DMS79 (cell line): ENCODE data around the gene CCDC97.

Experiments used
- DNase-seq: peaks from one replicate; lab custom pipeline; 2025; lab: John Stamatoyannopoulos, UW

The CCDC97 gene

GRCh38 chr19:41298348-41298964 is 11.5 kb upstream of the CCDC97 start:
- DNase-seq: peak; percentile 22

DNA sequence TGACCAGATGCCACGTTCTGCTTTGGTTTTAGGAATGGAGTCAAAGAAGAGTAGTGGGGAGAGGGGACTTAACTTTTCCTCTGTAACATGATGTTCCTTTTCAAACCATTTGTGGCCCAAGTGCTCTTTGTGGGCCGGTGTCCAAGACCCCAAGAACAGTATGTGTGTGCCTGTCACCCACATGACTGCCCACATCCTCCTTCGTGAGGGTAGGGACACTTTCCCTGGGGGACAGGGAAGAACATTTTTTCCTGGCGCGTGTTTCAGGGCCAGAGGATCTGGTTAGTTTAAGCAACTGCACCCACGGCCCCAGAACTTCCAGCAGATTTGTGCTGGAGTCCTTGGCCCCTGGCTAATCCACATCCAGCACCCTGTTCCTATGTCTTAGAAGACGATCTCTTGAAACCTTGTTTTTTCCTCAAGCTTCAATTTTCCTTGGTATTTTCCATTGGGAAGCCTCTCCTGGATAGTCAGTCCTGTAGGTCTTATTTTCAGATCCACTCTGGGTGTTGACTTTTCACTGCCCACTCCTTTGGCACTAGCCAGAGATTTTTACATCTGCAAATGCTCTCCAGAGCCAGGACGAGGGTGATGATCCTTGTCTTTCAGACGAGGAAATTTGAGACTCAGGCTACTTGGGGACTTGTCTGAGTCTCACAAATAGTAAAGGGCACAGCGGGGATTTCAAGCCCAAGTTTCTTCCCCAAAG is 10.8 kb upstream of the CCDC97 start:
- no peak for DNase-seq

DNA sequence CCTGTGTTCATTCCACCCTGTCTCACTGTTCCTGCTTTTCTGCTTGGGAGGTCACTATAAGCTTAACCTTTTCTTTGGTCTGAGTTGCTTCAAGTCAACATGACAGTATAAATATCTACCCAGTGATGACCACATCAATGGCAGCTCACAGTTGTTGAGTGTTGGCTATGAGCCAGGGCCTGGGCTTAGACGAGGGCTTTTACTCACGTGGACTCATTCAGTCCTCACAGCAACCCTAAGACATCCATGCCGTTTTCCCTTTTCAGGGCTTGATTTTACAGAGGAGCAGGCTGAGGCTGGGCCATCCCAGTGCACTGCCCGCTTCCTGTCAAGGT is 10.2 kb upstream of the CCDC97 start:
- peak; percentile 48 for DNase-seq

- DNase-seq: no peak
These were observed 9.4 kb upstream of the CCDC97 start for GRCh38 chr19:41300555-41300954.

DNA sequence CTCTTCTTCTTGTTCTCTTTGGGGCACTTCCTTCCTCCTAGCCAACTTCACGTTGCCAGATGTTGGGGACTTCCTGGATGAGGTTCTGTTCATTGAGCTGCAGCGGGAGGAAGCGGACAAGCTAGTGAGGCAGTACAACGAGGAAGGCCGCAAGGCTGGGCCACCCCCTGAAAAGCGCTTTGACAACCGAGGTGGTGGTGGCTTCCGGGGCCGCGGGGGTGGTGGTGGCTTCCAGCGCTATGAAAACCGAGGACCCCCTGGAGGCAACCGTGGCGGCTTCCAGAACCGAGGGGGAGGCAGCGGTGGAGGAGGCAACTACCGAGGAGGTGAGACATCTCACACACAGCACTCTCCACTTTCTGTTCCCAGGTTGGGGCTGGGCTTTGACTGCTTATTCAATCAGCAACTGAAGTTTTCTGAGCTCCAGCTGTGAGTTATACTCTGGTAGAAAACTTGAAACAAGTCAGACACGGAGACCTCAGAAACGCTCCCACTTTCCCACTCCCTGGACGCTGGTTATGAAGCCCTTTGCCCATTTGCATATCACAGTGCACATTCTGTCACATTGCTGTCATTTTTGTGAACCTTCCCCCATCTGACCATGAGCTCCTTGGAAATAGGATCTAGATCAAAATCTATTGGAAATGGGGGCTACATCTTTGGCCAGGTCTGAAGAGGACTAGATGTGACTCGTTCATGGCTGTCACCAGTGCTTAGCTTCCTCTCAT is 7.2 kb upstream of the CCDC97 start:
- DNase-seq: no peak

GRCh38 chr19:41303954-41304353 is 6.0 kb upstream of the CCDC97 start:
- DNase-seq: no peak

DNA sequence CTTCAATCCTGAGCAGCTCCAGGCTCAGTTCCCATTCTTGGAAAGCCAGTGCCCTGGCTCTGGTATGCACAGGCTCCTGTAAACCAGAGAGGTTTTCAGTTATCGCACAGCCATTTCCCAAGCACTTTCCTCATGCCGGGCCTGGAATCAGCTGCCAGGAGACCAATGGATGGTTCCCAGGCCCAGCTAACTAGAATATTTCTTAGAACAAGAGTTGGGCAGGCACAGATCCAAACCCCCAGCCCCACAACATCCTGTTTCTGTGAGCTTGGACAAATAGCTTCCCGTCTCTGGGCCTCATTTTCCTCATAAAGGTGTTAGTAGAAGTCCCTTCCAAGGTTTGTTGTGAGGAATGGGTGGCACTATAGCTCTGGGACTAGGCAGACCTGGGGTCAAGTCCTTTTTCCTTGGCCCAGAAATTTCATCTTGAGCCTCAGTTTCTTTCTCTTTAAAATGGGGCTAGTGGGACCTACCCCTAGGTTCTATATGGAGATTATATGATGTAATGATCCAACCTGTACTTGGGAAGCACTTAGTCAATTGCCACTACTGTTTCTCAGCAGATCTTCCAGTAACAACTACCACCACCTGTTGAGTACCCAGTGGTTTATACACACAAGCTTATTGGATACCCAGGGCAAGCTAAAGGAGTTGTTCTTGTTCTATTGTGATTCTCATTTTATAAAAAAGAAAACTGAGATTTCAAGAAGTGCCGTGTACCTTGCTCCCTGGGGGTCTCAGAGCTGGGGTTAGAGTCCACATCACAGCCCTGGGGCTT is 5.1 kb upstream of the CCDC97 start:
- DNase-seq: no peak

DNA sequence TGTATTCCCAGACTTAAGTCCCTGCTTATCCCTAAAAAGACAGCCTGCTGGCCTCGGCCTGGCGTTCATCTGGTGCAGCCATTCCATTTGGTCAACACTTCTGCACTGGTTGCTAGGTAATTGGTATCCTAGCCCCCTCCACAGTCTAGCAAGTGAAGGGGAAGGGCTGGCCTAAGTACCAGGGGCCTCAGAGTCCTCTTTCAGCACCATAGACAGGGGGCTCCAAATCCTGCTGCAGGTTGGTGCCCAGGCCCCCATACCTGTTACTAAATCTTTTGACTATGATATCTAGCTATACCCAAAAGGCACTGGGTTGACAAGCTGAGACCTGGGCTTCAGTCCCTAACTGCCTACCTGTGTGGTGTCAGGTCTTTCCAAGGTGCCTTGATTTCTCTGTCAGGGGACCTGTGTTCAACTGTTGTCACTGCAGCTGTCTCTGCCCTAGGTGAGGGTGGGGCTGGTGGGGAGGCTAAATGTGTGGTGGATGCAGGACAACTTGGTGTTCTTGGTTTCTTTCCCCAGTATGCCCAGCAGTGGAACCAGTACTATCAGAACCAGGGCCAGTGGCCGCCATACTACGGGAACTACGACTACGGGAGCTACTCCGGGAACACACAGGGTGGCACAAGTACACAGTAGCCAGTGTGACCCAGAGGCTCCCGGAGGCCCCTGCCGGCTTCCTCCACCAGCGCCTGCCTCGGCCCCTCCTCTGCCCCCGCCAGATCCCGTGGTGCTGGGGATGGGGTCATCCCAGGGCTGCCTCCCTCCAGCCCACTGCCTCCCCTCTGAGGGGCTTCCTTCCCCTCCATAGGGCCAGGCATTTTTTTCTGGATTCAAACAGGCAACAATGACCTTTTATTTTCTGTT is 3.8 kb upstream of the CCDC97 start:
- DNase-seq: no peak

GRCh38 chr19:41307090-41307875 is 2.7 kb upstream of the CCDC97 start:
- DNase-seq: no peak

GRCh38 chr19:41307954-41308449 is 2.0 kb upstream of the CCDC97 start:
- DNase-seq: no peak

DNA sequence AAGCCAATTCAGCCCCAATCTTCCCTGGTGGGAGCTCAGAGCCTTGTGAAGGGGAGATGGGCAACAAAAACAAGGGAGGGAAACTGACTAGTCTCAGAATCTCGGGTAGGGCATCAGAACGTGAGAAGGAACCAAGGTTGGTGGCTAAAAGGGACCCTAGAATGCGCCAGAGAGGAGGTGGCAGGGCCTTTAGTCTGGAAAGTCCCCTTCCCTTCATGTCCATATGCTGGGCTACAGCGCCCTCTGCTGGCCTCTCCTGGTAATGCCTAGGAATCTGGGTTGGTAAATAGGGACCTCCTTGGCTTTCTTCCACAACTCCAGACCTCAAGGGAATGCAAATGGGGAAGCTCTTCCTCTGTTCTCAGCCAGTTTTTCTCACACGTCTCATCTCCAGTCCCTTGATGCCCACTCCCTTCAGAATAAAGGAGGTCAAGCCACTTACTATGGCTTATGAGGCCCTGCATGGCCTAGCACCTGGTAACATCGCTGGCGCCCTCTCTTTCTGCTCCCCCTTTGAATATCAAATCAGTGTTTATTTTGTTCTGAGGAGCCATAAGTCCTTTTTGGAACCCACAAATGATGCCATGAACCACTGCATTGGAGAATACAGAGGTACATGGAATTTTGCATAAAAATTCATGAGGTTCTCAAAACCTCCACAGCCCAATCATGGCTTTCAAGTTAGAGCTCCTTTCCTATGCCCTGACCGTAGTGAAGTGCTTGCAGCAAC is 1.4 kb upstream of the CCDC97 start:
- DNase-seq: peak; percentile 59

GRCh38 chr19:41309180-41310032 is 566 bp upstream of the CCDC97 start:
- DNase-seq: no peak

GRCh38 chr19:41311072-41311471 is 1.1 kb downstream of the CCDC97 start:
- no peak for DNase-seq

DNA sequence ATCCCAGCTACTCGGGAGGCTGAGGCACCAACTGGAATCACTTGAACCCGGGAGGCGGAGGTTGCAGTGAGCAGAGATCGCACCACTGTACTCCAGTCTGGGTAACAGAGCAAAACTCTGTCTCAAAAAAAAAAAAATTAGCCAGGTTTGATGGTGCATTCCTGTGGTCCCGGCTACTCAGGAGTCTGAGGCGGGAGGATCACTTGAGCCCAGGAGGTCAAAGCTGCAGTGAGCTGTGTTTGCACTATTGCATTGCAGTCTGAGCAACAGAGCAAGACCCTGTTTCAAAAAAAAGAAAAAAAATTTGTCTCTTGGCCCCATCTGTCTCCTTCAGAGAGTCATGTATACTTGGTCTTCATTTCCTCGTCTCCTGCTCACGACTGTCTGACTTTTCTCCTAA is 1.6 kb downstream of the CCDC97 start:
- DNase-seq: no peak

- no peak for DNase-seq
These were observed 6.4 kb downstream of the CCDC97 start for GRCh38 chr19:41316306-41316920.

DNA sequence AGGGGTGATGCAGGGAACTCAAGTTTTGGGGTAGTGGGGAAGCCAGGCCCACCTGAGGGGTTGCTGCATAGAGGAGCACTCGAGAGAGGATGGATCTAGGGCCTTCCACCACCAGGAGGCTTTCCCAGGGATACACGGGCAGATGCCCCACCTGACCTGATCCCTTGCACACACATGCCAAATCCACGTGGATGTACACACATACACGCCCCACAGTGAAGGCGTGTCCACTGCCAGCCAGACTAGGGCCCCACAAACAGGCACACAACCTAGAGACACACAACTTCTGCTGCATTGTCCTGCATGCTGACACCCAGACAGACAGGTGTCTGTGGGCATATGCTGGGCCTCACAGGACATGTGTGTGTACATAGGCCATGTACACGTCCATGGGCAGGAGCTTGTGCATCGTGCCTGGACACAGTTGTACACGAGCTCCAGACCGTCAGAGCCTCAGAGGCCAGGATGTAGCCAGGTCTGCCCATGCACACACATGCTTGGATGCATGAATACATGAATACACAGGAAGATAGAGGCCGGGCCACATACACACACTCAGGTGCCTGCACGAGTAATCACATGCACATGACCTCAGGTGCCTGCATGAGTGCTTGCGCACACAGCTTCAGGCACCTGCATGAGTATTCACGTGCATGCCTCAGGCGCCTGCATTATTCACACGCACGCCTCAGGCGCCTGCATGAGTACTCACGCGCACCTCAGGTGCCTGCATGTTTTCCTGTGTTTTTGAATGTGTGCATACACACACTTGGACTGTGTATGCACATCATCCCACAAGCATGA is 8.9 kb downstream of the CCDC97 start:
- no peak for DNase-seq

DNA sequence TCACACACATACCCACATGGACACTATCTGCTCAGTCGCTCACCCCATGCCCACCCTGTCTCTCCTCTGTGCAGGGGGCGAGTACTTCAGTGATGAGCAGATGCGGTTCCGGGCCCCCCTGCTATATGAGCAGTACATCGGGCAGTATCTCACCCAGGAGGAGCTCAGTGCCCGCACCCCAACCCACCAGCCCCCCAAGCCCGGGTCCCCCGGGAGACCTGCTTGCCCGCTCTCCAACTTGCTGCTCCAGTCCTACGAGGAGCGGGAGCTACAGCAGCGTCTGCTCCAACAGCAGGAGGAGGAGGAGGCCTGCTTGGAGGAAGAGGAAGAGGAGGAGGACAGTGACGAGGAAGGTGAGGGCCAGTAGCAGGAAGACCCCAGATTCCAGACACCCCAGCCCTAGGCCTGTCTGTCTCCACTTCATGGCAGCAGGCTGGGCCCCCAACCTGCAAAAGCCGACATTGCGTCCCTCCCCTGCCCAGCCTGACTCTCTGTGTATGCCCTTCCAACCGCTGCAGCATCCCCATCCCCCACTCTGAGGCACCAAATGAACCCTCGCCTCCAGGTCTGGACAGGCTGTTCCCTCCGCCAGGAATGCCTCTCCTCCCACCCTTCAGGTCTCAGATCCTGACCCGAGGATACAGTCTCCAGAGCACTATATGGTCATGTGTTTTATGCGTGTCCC is 9.7 kb downstream of the CCDC97 start:
- no peak for DNase-seq
